ENCODE results near the gene FLT1.

Gene FLT1, protein sequence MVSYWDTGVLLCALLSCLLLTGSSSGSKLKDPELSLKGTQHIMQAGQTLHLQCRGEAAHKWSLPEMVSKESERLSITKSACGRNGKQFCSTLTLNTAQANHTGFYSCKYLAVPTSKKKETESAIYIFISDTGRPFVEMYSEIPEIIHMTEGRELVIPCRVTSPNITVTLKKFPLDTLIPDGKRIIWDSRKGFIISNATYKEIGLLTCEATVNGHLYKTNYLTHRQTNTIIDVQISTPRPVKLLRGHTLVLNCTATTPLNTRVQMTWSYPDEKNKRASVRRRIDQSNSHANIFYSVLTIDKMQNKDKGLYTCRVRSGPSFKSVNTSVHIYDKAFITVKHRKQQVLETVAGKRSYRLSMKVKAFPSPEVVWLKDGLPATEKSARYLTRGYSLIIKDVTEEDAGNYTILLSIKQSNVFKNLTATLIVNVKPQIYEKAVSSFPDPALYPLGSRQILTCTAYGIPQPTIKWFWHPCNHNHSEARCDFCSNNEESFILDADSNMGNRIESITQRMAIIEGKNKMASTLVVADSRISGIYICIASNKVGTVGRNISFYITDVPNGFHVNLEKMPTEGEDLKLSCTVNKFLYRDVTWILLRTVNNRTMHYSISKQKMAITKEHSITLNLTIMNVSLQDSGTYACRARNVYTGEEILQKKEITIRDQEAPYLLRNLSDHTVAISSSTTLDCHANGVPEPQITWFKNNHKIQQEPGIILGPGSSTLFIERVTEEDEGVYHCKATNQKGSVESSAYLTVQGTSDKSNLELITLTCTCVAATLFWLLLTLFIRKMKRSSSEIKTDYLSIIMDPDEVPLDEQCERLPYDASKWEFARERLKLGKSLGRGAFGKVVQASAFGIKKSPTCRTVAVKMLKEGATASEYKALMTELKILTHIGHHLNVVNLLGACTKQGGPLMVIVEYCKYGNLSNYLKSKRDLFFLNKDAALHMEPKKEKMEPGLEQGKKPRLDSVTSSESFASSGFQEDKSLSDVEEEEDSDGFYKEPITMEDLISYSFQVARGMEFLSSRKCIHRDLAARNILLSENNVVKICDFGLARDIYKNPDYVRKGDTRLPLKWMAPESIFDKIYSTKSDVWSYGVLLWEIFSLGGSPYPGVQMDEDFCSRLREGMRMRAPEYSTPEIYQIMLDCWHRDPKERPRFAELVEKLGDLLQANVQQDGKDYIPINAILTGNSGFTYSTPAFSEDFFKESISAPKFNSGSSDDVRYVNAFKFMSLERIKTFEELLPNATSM (N-terminal part only)

GRCh38 chr13:28494778-28495537, at the start of gene FLT1:
Gene FLT1, minus strand, starts transcription at chr13:28495128. Its CDS starts 285 bp downstream, at chr13:28494843.
- DNase-seq: peak; percentile 19

GRCh38 chr13:28544026-28544425, 49.1 kb upstream of the FLT1 start:
- no peak for DNase-seq

- DNase-seq: no peak
Measured at GRCh38 chr13:28542804-28543203, 47.9 kb upstream of the FLT1 start.

DNA sequence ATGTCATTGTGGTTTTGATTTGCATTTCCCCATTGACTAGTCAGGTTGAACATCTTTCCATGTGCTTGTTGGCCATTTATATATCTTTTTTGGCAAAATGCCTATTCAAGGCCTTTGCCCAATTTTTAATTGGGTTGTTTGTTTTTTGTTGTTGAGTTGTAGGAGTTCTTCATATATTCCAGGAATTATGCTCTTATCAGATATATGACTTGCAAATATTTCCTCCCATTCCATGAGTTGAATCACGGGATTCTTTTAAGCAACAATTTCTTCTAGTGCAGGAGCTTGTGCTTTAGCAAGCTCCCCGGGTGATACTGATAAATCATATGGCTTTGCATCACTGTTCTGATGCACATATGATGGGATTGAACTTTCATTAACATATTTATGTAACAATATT, 47.0 kb upstream of the FLT1 start:
- peak; percentile 7 for DNase-seq

GRCh38 chr13:28540612-28541011, 45.7 kb upstream of the FLT1 start:
- peak; percentile 13 for DNase-seq

GRCh38 chr13:28539625-28540286, 44.8 kb upstream of the FLT1 start:
- DNase-seq: no peak

DNA sequence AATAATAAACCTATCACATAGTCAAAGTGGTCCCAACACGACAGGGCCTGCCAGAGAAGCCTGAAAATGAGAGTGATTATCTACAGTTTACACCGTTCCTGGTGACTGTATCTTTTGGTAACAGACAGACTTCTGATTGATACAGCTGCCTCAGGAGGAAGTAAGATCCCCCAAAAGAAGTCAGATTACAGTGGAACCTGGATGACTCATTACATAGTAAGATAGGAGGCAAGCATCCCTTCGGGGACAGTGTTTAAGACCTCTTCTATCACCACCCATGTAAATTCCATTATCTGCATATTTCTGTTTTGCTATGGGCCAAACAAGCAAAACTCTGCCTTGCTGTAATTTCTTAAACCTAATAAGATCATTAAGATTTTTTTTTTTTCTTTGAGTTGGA, 44.0 kb upstream of the FLT1 start:
- DNase-seq: no peak

DNA sequence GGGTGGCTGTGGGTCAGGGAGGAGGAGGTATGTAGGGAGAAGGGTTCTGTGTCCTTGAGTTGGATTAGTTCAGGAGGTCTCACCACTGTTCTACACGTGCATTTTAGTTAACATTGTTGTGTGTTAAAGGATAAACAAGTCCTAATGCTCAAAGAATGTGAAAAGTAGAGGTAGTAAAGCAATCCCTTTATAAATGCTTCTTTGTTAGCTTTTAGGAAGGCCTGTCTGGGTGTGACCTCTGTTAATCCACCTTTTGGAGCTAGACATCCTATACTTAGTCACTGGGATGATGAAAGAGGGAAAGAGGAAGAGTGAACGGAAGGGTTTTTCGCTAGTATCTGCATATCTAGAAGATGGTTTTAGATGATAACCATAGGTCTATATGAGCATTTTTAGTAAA, 42.2 kb upstream of the FLT1 start:
- DNase-seq: no peak

GRCh38 chr13:28536371-28536770, 41.4 kb upstream of the FLT1 start:
- DNase-seq: no peak

DNA sequence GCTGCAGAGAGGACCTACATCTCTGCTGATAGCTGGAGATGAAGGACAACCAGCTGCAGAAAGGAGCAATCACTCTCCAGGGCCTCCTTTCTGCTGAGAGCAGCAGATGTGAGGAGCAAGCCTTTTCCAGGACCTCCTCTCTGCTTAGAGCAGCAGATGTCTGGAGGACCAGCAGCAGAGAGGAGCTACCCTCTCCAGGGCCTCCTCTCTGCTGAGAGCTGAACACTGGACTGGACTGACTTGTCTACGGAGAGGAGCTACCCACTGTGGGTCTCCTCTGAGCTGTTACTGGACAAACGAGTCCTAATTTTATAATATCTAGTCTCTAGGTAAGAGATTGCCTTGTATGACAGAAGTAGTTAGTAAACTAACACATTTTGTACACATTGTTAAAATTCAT, 40.8 kb upstream of the FLT1 start:
- no peak for DNase-seq

DNA sequence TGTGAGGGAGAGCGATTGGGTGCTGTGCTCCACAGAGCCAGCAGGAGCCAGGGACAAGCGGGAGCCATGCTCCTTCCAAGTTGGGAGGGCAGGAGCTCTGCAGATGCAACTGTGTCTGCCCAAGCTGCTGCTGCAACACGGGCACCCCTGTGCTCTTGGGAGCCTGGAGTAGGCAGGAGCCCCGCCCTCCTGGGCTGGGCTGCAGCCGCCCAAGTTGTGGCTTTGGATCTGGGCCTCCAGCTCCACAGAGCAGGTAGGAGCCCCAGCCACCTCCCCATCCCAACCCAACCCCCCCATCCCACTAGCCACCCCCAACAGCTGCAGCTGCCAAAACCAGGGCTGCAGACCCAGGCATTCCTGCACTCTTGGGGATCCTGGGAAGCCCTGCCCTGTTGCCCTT, 39.9 kb upstream of the FLT1 start:
- no peak for DNase-seq

DNA sequence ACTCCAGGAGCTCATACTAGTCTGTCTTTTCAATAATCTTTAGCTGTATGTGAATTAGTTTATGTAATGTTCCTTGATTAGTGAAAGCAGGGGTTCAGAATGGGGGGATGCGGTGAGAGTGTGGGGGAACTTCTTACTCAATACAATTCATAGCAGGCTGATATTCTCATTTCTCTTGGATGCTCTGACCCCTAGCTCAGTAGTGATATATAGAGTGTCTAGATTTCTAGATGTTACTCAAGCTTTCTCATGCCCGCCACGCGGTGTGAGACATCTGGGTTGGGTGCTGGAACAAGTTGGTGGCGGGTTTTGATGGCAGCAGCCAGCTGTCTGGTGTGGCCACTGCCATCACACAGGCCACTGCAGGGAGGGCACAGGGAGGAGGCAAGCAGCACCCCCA, 39.3 kb upstream of the FLT1 start:
- DNase-seq: no peak

- DNase-seq: no peak
Measured at GRCh38 chr13:28533441-28534166, 38.7 kb upstream of the FLT1 start.

- no peak for DNase-seq
Measured at GRCh38 chr13:28533125-28533436, 38.2 kb upstream of the FLT1 start.

- DNase-seq: peak; percentile 7
Measured at GRCh38 chr13:28532388-28533124, 37.6 kb upstream of the FLT1 start.

- DNase-seq: no peak
Measured at GRCh38 chr13:28531845-28532387, 37.0 kb upstream of the FLT1 start.

GRCh38 chr13:28531077-28531844, 36.3 kb upstream of the FLT1 start:
- peak; percentile 34 for DNase-seq

- DNase-seq: peak; percentile 27
Measured at GRCh38 chr13:28530729-28531076, 35.8 kb upstream of the FLT1 start.

- DNase-seq: no peak
Measured at GRCh38 chr13:28529836-28530235, 34.9 kb upstream of the FLT1 start.

- DNase-seq: peak; percentile 8
Measured at GRCh38 chr13:28528848-28529247, 33.9 kb upstream of the FLT1 start.
